Measurements from ENCODE around the gene CGREF1.
A peak's percentile ranks its signal among the peaks of the same experiment; 100 is the strongest.

Gene CGREF1

DNA sequence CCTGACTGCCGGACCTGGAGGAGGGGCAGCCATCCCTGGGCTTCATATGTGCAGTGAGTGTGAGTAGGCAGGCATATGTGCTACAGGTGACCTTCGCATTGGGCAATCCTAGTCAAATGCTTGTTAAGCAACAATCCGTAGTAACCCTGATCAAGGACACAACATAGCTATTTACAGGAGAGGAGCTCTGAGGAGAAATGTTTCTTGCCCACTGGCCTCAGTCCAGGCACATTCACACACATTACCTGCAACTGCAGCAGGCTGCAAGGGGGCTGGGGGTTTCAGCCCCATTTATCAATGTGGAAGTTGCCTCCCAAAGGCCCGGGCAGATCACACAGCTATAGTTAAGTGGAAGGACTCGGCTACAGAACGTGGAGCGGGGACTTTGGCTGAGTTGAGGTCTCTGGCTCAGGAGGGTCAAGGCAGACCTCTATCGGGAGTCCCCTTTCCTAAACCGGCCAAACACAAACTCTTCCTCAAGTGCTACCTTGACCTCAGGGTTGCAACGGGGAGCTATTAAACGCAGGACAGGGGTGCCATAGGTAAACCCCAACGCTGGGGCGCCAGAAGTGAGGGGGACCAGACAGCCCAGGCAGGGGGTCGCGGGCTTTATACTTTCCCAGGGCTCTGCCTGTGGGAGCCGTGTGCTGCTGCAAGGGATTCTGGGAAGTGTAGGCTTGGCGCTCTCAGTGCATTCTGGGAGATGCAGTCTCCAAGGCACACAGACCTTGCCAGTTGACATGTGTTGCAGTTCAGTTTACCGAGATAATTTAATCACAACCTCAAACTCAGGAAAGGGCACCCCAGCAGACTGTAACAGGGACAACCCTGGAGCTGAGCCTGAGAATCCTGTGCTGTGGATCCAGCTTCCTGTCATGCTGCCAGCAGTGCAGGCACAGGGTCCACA, 22.9 kb downstream of the CGREF1 start:
- Histone ChIP-seq H3K9me3 (ENCODE audit: control insufficient read depth, low read length) (no peaks in the 10 kb centered on the region), H3K4me1 (ENCODE audit: control insufficient read depth, insufficient read depth, low read length, poor library complexity, severe bottlenecking) (peaks cover 7% of the 10 kb centered on the region), H3K36me3 (ENCODE audit: control insufficient read depth, insufficient read depth, low read length) (no peaks in the 10 kb centered on the region), H3K27me3 (replicated peaks; ENCODE audit: control insufficient read depth, insufficient read depth, low read length, poor library complexity, severe bottlenecking) (no peaks in the 10 kb centered on the region), H3K4me3 (ENCODE audit: insufficient read depth, low read depth, low read length, poor library complexity, severe bottlenecking) (no peak overlapping the region), H3K27ac (ENCODE audit: insufficient read depth, low read length, poor library complexity, severe bottlenecking) (no peak overlapping the region)
- peak in 1 of 3 donors; percentile 21 for DNase-seq

DNA sequence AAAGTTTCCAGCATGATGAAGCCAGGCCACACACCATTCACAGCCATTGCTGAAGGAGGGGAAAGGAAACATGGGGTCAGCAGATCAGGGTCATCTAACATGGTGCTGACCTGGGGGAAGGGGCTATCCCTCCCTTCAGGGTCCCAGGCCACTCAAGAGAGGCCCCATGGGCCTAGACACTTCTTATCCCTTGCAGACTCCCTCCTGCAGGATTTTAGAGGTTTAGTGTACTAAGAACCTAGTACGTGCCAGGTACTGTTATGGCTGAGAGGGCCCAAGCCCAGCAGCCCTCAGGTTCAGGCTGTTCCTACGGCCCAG, 23.5 kb downstream of the CGREF1 start:
- Histone ChIP-seq H3K9me3 (ENCODE audit: control insufficient read depth, low read length) (no peaks in the 10 kb centered on the region), H3K4me1 (ENCODE audit: control insufficient read depth, insufficient read depth, low read length, poor library complexity, severe bottlenecking) (peaks cover 7% of the 10 kb centered on the region), H3K27ac (ENCODE audit: insufficient read depth, low read length, poor library complexity, severe bottlenecking) (no peak overlapping the region), H3K36me3 (ENCODE audit: control insufficient read depth, insufficient read depth, low read length) (no peaks in the 10 kb centered on the region), H3K4me3 (ENCODE audit: insufficient read depth, low read depth, low read length, poor library complexity, severe bottlenecking) (no peak overlapping the region), H3K27me3 (replicated peaks; ENCODE audit: control insufficient read depth, insufficient read depth, low read length, poor library complexity, severe bottlenecking) (no peaks in the 10 kb centered on the region)
- DNase-seq, result no peak

DNA sequence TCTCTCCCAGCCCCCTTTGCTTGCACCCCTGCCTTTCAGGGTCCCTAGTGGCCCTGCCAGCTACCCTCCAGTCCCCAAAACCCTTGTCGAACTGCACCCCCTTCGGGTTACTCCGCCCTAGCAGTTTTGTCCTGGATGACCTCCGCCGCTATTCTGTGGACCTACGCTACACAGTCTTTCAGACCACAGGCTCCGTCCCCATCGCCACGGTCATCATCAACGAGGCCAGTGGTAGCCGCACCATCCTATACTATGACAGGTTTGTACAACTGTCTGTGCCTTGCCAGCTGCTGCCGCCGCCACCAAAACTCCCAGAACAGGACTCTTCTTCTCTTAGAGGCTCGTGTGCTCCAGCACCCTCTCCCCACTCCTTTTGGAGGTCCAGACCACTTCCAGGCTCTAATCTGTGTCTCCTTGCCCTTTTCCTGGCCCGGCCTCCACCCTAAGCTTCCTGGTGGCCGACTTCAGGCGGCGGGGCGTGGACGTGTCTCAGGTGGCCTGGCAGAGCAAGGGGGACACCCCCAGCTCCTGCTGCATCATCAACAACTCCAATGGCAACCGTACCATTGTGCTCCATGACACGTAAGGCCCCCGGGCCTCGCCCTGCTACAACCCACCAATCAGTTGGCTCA, 24.5 kb downstream of the CGREF1 start:
- H3K27me3 ChIP-seq (replicated peaks; ENCODE audit: control insufficient read depth, insufficient read depth, low read length, poor library complexity, severe bottlenecking), result no peaks in the 10 kb centered on the region

DNA sequence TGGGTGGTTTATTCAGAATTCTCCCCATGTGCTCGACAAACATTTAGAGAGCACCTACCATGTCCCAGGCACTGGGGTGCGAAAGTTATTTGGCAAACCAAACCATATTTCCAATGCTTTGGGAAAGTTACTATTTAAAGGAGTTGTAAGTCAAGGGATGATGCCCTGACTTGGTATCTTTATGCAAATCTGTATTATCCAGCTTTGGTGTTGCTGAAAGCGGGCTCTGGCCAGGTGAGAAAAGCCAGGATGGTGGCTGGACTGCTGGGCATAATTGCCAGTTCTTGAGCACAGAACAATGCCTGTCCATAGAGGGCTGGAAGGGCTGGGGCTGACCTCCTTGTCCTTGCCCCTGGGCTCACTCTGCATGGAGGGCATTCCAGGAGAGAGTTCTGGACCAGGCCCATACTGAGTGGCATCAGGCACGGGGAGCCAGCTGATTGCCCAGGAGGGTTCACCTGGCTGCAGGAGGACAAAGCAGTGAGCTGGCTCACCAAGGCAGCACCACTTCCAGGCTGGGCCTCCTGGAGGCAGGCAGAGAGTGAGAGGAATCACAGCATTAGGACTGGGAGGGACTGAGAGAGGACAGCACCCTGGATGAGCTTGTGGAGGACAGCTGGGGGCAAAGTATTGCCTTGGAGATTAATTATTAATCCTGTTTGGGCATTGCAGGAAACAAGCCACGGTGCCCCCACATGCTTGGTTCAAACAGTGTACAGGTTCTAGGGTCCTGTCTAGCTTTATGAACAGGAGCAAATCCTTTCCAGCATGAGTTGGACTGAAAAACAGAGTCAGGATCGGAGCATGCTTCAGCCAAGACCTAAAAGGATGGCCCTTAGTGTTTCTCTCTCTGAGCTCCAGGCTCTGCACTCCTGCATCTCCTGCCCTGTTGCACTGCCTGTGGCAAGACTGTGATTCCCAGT, 25.2 kb downstream of the CGREF1 start:
- no peaks in the 10 kb centered on the region for H3K9me3 ChIP-seq (ENCODE audit: control insufficient read depth, low read length)
- H3K4me3 ChIP-seq (ENCODE audit: insufficient read depth, low read depth, low read length, poor library complexity, severe bottlenecking), result no peak overlapping the region
- H3K36me3 ChIP-seq (ENCODE audit: control insufficient read depth, insufficient read depth, low read length), result no peaks in the 10 kb centered on the region
- peaks cover 7% of the 10 kb centered on the region for H3K4me1 ChIP-seq (ENCODE audit: control insufficient read depth, insufficient read depth, low read length, poor library complexity, severe bottlenecking)
- H3K27ac ChIP-seq (ENCODE audit: insufficient read depth, low read length, poor library complexity, severe bottlenecking), result no peak overlapping the region
- no peak for DNase-seq
- no peaks in the 10 kb centered on the region for H3K27me3 ChIP-seq (replicated peaks; ENCODE audit: control insufficient read depth, insufficient read depth, low read length, poor library complexity, severe bottlenecking)

More for the DNA sequence above, 24.5 kb downstream of the CGREF1 start:
- Histone ChIP-seq H3K4me1 (ENCODE audit: control insufficient read depth, insufficient read depth, low read length, poor library complexity, severe bottlenecking) (peaks cover 7% of the 10 kb centered on the region), H3K4me3 (ENCODE audit: insufficient read depth, low read depth, low read length, poor library complexity, severe bottlenecking) (no peak overlapping the region), H3K27ac (ENCODE audit: insufficient read depth, low read length, poor library complexity, severe bottlenecking) (no peak overlapping the region), H3K9me3 (ENCODE audit: control insufficient read depth, low read length) (no peaks in the 10 kb centered on the region), H3K36me3 (ENCODE audit: control insufficient read depth, insufficient read depth, low read length) (no peaks in the 10 kb centered on the region)
- no peak for DNase-seq

DNA sequence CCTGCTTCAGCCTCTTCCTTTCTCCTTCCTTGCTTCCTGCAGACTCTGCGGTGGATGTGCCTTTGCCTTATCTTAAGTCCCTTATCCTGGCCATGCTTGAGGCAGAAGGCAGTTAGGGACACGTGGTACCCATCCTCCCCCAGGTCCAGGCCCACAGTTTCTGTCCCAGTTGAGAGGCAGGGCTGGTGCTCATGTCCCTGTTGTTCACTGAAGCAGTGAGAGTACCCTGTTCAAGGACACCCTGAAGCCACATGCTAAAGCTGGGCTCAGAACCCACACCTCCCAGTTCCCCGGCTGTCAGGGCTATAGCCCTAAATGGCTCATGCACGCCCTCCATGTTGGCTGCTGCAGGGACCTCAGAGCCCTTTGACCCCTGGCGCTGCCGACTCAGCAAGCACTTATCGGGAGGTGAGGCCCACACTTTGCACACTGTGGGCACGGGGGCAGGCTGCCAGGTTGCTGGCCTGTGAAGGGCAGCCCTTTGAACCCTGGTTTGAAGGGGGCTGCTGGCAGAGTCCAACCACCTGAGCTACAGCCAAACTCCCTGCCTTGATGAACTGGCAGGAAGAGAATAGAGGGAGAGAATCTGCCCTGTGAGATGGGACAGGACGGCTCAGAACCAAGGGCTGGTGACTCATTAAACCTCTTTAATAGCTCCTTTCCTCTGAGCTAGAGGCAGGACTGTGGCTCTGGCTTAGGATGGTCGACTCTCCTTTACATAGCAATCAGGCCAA, 26.1 kb downstream of the CGREF1 start:
- Histone ChIP-seq H3K27ac (ENCODE audit: insufficient read depth, low read length, poor library complexity, severe bottlenecking) (no peak overlapping the region), H3K9me3 (ENCODE audit: control insufficient read depth, low read length) (no peaks in the 10 kb centered on the region), H3K4me3 (ENCODE audit: insufficient read depth, low read depth, low read length, poor library complexity, severe bottlenecking) (no peak overlapping the region), H3K27me3 (replicated peaks; ENCODE audit: control insufficient read depth, insufficient read depth, low read length, poor library complexity, severe bottlenecking) (no peaks in the 10 kb centered on the region), H3K4me1 (ENCODE audit: control insufficient read depth, insufficient read depth, low read length, poor library complexity, severe bottlenecking) (peaks cover 7% of the 10 kb centered on the region), H3K36me3 (ENCODE audit: control insufficient read depth, insufficient read depth, low read length) (no peaks in the 10 kb centered on the region)
- DNase-seq, result no peak

DNA sequence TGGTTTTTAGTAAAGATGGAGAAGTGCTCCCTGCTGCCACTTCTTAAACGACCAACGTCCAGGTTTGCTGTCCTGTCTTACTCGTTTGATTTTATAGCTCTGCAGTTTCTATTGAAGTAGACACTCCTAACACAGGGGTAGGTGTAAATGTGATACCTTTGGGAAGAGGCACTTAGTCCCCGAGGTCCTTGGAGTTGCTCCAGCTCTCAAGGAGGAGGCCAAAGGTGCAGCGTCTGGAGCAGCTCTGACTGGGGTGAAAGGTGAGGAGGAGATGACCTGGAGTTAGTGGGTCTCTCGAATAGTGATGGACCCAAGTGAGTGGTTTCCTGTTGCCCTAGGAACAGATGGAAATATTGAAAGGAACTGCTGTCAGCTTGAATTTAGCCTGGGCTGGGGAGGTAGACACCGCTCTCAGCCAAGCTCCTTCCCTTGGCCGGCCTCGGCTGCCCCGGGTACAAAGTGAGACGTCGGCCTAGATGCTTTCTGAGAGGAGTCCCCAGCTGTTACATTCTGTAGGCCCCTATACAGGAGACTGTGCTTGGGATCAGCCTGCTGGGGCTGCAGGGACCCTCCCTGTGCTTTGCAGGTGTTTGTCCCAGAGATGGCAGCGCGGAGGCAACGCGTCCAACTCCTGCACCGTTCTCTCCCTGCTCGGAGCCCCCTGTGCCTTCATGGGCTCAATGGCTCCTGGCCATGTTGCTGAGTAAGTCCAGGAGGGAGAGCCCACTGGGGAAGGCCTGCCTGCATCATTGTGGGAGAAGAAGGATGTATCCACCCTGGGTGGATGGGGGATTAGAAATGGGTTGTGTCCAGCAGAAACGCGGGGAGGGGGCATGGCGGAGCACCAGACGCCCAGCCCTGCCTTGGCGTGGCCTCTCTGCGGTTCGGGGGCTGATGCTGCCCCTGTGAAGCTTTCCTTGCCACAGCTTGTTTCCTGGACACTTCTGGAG, 26.9 kb downstream of the CGREF1 start:
- H3K4me1 ChIP-seq (ENCODE audit: control insufficient read depth, insufficient read depth, low read length, poor library complexity, severe bottlenecking), result peaks cover 11% of the 10 kb centered on the region
- no peaks in the 10 kb centered on the region for H3K9me3 ChIP-seq (ENCODE audit: control insufficient read depth, low read length)
- DNase-seq, result no peak
- no peaks in the 10 kb centered on the region for H3K27me3 ChIP-seq (replicated peaks; ENCODE audit: control insufficient read depth, insufficient read depth, low read length, poor library complexity, severe bottlenecking)
- no peak overlapping the region for H3K4me3 ChIP-seq (ENCODE audit: insufficient read depth, low read depth, low read length, poor library complexity, severe bottlenecking)
- H3K36me3 ChIP-seq (ENCODE audit: control insufficient read depth, insufficient read depth, low read length), result no peaks in the 10 kb centered on the region
- no peak overlapping the region for H3K27ac ChIP-seq (ENCODE audit: insufficient read depth, low read length, poor library complexity, severe bottlenecking)

DNA sequence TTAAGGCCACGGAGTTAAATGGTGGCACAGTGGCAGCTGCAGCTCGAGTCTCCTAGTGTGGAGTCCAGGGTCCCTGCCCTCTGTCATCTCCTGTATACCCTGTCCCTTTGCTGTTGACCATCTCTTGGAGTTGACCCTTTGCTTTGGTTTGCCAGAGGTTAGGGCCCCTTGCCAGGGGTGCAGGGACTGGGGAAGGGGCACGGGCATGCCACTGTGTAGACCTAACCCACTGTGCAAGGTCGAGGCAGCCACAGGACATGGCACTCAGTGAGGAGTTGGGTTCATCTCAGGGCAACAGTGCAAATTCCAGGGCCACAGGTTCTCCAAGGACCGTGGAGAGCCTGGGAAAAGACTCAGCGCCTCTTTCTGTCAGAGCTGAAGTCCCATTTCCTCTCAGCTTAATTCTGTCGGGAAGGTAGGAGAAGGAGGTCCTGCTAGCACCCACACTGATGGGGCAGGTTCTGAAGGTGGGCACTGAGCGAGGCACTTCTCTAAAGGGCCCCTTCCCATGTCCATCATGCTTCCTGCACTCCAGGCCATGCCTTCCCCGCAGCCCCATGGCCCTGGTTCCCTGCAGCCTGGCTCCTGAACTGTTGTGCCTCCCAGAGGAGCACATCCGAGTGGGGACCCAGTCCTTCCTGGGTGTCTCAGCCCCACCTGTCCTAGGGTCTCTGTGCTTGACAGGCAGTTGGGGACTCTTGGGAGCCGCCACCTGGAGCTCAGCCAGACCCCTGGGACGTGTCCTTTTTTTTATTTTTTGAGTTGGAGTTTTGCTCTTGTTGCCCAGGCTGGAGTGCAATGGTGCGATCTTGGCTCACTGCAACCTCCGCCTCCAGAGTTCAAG, 29.6 kb downstream of the CGREF1 start:
- no peak for DNase-seq
- H3K4me1 ChIP-seq (ENCODE audit: control insufficient read depth, insufficient read depth, low read length, poor library complexity, severe bottlenecking), result peaks cover 19% of the 10 kb centered on the region
- no peaks in the 10 kb centered on the region for H3K36me3 ChIP-seq (ENCODE audit: control insufficient read depth, insufficient read depth, low read length)
- H3K27ac ChIP-seq (ENCODE audit: insufficient read depth, low read length, poor library complexity, severe bottlenecking), result no peak overlapping the region
- no peaks in the 10 kb centered on the region for H3K9me3 ChIP-seq (ENCODE audit: control insufficient read depth, low read length)
- no peak overlapping the region for H3K4me3 ChIP-seq (ENCODE audit: insufficient read depth, low read depth, low read length, poor library complexity, severe bottlenecking)
- H3K27me3 ChIP-seq (replicated peaks; ENCODE audit: control insufficient read depth, insufficient read depth, low read length, poor library complexity, severe bottlenecking), result no peaks in the 10 kb centered on the region

DNA sequence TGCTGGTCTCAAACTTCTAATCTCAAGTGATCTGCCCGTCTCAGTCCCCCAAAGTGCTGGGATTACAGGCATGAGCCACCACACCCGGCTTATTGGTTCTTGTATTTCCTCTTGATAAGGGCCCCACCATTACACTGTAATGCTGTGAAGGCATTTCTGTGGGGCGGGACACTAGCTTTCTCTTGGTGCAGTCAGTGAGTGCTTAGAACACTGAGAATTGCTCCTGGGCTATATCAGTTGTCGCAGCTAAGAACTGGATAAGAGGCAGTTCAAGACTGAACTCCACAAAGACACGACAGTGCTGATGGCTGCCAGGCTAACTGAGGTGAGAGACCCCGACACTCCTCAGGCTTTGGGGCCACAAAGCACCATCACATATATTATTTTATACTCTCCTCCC, 30.3 kb downstream of the CGREF1 start:
- H3K9me3 ChIP-seq (ENCODE audit: control insufficient read depth, low read length), result no peaks in the 10 kb centered on the region

More for the DNA sequence above, 30.3 kb downstream of the CGREF1 start:
- Histone ChIP-seq H3K36me3 (ENCODE audit: control insufficient read depth, insufficient read depth, low read length) (no peaks in the 10 kb centered on the region), H3K4me1 (ENCODE audit: control insufficient read depth, insufficient read depth, low read length, poor library complexity, severe bottlenecking) (peaks cover 19% of the 10 kb centered on the region), H3K27me3 (replicated peaks; ENCODE audit: control insufficient read depth, insufficient read depth, low read length, poor library complexity, severe bottlenecking) (no peaks in the 10 kb centered on the region), H3K27ac (ENCODE audit: insufficient read depth, low read length, poor library complexity, severe bottlenecking) (no peak overlapping the region), H3K4me3 (ENCODE audit: insufficient read depth, low read depth, low read length, poor library complexity, severe bottlenecking) (no peak overlapping the region)
- DNase-seq, result no peak
